ENCODE results near the gene EEPD1. TPM values are rescaled to one million over a fixed set of nuclear protein-coding genes. Genes with fewer than 3 reads are reported as not detected.

EEPD1 gene
- total RNA-seq, 1 donor from 2014 or later, result 9.8 TPM

Small RNAs within 50 kb of the gene (small RNA-seq; reads per million reads assigned to genes)
- gene AC006960.1, result not detected
- not detected for gene AC007327.1
- gene RF00019, result not detected

Other genes starting within 250 kb of the EEPD1 start
- 18.9 TPM for gene ANLN, start 236.6 kb downstream of the EEPD1 start, total RNA-seq